ENCODE data around the gene MLXIPL. TPM values are rescaled to one million over a fixed set of nuclear protein-coding genes. Genes with fewer than 3 reads are reported as not detected.
"Not testable (repeated sequence)": the region's sequence is repeated elsewhere in the genome, so short reads cannot be mapped to it uniquely, and the experiment has no call there.

MLXIPL gene
- total RNA-seq, 1 donor from 2014 or later, result 117 TPM

- no peak for DNase-seq (ENCODE audit: low spot score)
Measured at GRCh38 chr7:73646785-73647724, 22.7 kb upstream of the MLXIPL start.

GRCh38 chr7:73645643-73646174 is 21.4 kb upstream of the MLXIPL start:
- DNase-seq (ENCODE audit: low spot score), result no peak

DNA sequence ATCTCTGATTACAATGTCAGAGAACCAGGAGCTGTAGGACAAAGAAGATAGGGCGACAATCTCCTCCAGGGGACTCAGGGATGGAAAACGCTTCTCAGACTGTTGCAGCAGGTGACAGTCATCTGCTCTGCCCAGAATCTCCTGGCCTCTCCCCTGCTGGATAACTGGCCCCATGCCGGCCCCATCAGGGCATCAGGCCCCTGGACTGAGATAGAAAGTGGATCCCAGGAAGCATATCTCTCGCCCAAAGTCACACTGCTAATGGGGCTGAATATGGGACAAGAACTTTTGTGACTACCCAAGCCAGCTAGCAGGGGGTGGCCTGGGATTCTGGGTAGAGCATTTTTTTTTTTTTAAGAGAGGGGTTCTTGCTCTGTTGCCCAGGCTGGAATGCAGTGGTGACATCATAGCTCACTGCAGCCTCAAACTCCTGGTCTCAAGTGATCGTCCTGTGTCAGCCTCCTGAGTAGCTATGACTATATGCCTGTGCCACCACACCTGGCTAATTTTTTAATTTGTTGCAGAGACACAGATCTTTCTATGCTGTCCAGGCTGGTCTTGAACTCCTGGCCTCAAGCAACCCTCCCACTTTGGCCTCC is 20.5 kb upstream of the MLXIPL start:
- DNase-seq (ENCODE audit: low spot score), result no peak

DNA sequence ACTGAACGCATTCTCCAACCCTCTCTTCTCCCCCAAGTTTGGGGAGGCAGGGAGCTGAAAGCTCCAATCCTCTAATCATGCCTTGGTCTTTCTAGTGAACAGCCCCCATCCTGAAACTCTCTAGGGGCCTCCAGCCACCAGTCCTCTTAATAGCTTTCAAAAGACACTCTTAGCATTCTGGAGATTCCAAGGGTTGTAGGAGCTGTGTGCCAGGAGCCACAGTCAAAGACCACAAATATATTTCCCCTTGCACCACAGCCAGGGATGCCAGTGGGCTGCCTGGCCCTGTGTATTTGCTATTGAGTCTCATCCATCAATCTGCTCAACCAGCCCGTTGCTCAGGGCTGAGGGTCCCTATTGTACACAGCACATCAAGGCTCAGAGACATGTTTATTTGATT is 18.5 kb upstream of the MLXIPL start:
- no peak for DNase-seq (ENCODE audit: low spot score)

DNA sequence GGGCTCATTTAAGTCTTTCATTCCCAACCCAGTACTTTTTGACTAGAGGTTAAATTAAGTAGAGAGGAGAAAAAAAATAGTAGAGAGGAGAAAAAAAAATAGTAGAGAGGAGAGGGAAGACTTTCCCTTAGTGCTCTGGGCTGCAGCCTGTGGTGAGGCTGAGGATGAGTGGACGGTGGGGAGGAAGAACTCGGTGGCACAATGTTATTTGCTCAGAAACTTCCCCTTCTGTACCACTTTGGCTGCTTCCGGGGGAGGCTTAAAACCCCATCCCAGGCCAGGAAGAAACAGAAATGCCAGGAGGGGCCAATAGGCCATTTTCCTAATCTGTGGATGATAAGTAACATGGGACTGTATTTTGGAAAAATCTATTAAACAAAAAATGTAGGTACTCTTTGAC is 14.6 kb upstream of the MLXIPL start:
- no peak for DNase-seq (ENCODE audit: low spot score)

- no peak for DNase-seq (ENCODE audit: low spot score)
Measured at GRCh38 chr7:73635428-73636200, 11.3 kb upstream of the MLXIPL start.

DNA sequence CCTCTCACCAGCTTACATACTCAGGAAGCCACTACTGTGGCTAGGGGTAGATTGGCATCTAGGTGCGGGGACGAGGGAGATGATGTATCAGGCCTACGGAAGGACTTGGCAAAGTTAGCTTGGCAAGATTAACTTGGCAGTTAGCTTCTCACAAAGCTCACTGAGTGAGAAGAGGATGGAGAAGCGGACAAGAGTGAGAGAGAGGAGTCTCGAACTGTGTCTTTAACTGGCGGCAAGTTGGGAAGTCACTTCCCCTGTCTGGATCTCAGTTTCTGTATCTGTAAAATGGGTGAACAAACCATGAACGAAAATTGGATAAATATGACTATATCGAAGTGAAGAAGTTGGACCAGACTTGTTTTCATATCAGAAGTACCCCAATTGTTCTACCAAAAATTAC is 9.5 kb upstream of the MLXIPL start:
- DNase-seq (ENCODE audit: low spot score), result no peak

GRCh38 chr7:73633323-73633722 is 9.0 kb upstream of the MLXIPL start:
- no peak for DNase-seq (ENCODE audit: low spot score)

DNA sequence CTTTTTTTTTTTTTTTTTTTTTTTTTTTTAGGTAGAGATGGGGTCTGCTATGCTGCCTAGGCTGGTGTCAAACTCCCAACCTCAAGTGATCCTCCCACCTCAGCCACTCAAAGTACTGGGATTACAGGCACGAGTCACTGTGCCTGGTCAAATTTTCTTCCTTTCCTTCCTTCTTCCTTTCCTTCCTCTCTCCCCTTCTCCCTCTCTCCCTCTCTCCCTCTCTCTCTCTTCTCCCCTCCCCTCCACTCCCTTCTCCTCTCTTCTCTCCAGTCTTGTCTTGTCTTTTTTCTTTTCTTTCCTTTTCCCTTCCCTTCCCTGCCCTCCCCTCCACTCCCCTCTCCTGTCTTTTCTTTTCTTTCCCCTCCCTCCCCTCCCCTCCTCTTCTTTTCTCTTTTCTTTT is 7.2 kb upstream of the MLXIPL start:
- no peak for DNase-seq (ENCODE audit: low spot score)

DNA sequence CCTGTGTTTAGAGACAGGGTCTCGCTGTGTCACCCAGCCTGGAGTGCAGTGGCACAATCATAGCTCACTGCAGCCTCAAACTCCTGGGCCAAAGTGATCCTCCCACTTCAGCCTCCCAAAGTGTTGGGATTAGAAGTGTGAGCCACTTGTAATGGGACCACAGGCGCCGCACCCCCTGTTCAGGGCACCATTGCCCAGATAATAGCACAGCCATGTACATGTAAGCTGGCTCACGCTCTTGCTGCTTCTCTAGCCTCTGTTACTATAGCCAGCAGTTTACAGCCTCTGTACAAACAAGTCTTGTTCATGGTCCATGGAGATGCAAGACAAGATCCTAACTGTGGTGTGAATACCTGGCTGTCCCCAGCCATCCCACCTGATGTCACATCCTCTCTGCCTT is 4.2 kb upstream of the MLXIPL start:
- no peak for DNase-seq (ENCODE audit: low spot score)

GRCh38 chr7:73626814-73627213 is 2.5 kb upstream of the MLXIPL start:
- no peak for DNase-seq (ENCODE audit: low spot score)

- DNase-seq (ENCODE audit: low spot score), result no peak
Measured at GRCh38 chr7:73625276-73625675, 954 bp upstream of the MLXIPL start.

- no peak for DNase-seq (ENCODE audit: low spot score)
Measured at GRCh38 chr7:73624669-73625001, 313 bp upstream of the MLXIPL start.

- no peak for DNase-seq (ENCODE audit: low spot score)
Measured at GRCh38 chr7:73622909-73623797, 1.2 kb downstream of the MLXIPL start.

- DNase-seq (ENCODE audit: low spot score), result no peak
Measured at GRCh38 chr7:73622527-73622908, 1.8 kb downstream of the MLXIPL start.

DNA sequence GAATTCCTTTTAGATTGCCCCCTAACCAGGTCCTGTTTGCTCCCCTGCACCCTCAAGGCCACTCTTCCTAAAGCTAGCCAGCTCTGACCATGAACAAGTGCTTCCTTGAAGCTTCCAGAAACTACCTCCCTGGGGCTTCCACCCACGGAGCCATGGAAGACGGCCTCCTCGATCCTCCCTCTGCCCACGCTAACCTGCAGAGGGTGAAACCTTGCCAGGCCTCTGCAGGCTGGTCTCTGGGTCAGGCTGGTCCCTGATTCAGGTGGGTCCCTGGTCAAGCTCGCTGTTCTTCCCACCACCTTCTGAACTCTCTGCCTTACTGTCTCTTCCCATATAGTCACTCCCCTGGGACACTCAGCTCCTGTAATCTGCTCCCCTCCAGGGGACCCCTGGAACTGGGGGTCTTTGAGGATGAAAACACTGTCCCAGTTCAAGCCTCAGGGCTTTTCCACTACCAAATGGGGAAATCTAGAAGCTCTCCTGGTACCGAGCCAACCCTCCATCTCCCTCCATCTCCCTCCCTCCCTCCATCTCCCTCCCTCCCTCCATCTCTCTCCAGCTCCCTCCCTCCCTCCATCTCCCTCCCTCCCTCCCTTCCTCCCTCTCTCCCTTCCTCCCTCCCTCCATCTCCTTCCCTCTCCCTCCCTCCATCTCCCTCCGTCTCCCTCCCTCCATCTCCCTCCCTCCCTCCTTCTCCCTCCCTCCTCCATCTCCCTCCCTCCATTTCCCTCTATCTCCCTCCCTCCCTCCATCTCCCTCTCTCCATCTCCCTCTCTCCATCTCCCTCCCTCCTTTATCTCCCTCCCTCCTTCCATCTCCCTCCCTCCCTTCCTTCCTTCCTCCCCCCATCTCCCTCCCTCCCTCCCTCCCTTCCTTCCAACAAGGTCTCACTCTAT is 2.9 kb downstream of the MLXIPL start:
- no peak for DNase-seq (ENCODE audit: low spot score)

DNA sequence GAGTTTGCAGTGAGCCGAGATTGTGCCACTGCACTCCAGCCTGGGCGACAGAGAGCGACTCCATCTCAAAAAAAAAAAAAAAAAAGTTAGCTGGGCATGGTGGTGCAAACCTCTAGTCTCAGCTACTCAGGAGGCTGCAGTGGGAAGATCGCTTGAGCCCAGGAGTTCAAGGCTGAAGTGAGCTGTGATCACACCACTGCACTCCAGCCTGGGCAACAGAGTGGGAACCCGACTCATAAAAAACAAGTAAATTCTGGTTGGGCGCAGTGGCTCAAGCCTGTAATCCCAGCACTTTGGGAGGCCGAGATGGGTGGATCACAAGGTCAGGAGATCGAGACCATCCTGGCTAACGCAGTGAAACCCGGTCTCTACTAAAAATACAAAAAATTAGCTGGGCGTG is 4.9 kb downstream of the MLXIPL start:
- not testable (repeated sequence) for DNase-seq (ENCODE audit: low spot score)

- no peak for DNase-seq (ENCODE audit: low spot score)
Measured at GRCh38 chr7:73618538-73618937, 5.8 kb downstream of the MLXIPL start.

DNA sequence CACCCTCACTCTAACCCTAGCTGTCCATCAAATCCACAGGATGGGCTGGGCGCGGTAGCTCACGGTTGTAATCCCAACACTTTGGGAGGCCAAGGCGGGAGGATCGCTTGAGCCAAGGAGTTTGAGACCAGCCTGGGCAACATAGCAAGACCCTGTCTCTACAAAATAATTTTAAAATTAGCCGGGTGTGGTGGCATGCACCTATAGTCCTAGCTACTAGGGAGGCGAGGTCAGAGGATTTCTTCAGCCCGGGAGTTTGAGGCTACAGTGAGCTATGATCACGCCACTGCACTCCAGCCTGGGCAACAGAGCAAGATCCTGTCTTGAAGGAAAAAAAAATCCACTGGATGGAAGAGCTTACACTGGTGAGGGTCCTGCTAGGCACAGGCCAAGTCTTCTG is 6.8 kb downstream of the MLXIPL start:
- not testable (repeated sequence) for DNase-seq (ENCODE audit: low spot score)

GRCh38 chr7:73615886-73616285 is 8.4 kb downstream of the MLXIPL start:
- no peak for DNase-seq (ENCODE audit: low spot score)
